Stomach (tissue), 4 donors: Measurements from ENCODE around the gene MAN1B1.

Experiments used
- CTCF ChIP-seq, 7 experiments: fragments of 450-650 bp in 4 of 7; fragments of 200-600 bp in 3 of 7; sonication (generic) in 3 of 7; IDR thresholded peaks; one replicate each; pipeline ENCODE4 v1.5.1; 2016 to 2019; ENCODE audit warnings: antibody characterized with exemption in 7 of 7, control low read depth in 2 of 7, mild to moderate bottlenecking in 1 of 7
- POLR2A ChIP-seq, 4 donors: fragments of 450-650 bp; IDR thresholded peaks; one replicate each; pipeline ENCODE4 v1.6.1; 2016; ENCODE audit warnings: antibody characterized with exemption in 4 of 4, control low read depth in 2 of 4, mild to moderate bottlenecking in 1 of 4, moderate library complexity in 1 of 4

GRCh38 chr9:137147091-137147792, 60.5 kb downstream of the MAN1B1 start:
- TF ChIP-seq CTCF (IDR thresholded peaks at IDR 0.05) (no peak), POLR2A (IDR thresholded peaks at IDR 0.05) (no peak)
